GM18519 (cell line): ENCODE data around the gene GNS.

Source experiments
- ATAC-seq: cut with Tn5 transposase; IDR thresholded peaks from one replicate; pipeline ENCODE4 v1.9.1; 2021; ENCODE audit warnings: mild to moderate bottlenecking, moderate library complexity; ENCODE audit not compliant: unreplicated experiment, low FRiP score

The GNS gene

GRCh38 chr12:64681200-64682052 lies 77.8 kb downstream of the GNS start:
- peak; percentile 63 for ATAC-seq

GRCh38 chr12:64680235-64680634 lies 79.0 kb downstream of the GNS start:
- ATAC-seq: no peak

- ATAC-seq: peak; percentile 36
These were observed 79.7 kb downstream of the GNS start for GRCh38 chr12:64679487-64680001.

GRCh38 chr12:64678835-64679234 lies 80.4 kb downstream of the GNS start:
- no peak for ATAC-seq

GRCh38 chr12:64678248-64678647 lies 81.0 kb downstream of the GNS start:
- ATAC-seq: no peak

- no peak for ATAC-seq
These were observed 83.4 kb downstream of the GNS start for GRCh38 chr12:64675795-64676194.

GRCh38 chr12:64674367-64674922 lies 84.8 kb downstream of the GNS start:
- ATAC-seq: no peak

- no peak for ATAC-seq
These were observed 85.6 kb downstream of the GNS start for GRCh38 chr12:64673490-64674169.

GRCh38 chr12:64672925-64673409 lies 86.2 kb downstream of the GNS start:
- ATAC-seq: no peak

GRCh38 chr12:64671681-64672080 lies 87.5 kb downstream of the GNS start:
- no peak for ATAC-seq

GRCh38 chr12:64670919-64671639 lies 88.1 kb downstream of the GNS start:
- no peak for ATAC-seq

GRCh38 chr12:64670019-64670418 lies 89.2 kb downstream of the GNS start:
- ATAC-seq: no peak

GRCh38 chr12:64669270-64669842 lies 89.8 kb downstream of the GNS start:
- ATAC-seq: peak; percentile 61

GRCh38 chr12:64667793-64668192 lies 91.4 kb downstream of the GNS start:
- no peak for ATAC-seq

GRCh38 chr12:64666054-64666914 lies 92.9 kb downstream of the GNS start:
- peak; percentile 26 for ATAC-seq

- ATAC-seq: peak; percentile 30
These were observed 93.7 kb downstream of the GNS start for GRCh38 chr12:64665514-64665913.
